B cell (primary cell): ENCODE results near the gene STX8.

Experiments used
- EZH2 ChIP-seq: IDR thresholded peaks from 2 replicates; pipeline ENCODE4 v1.6.1; 2012; ENCODE audit warnings: borderline replicate concordance, low read depth, mild to moderate bottlenecking, moderate library complexity, low read length; ENCODE audit not compliant: insufficient read depth, poor library complexity, severe bottlenecking
- TF ChIP-seq, protein P1 (sequence below): fragments of 200-600 bp; IDR thresholded peaks from one replicate; pipeline ENCODE4 v1.8.0; 2022; ENCODE audit warnings: antibody characterized with exemption, mild to moderate bottlenecking

DNA sequence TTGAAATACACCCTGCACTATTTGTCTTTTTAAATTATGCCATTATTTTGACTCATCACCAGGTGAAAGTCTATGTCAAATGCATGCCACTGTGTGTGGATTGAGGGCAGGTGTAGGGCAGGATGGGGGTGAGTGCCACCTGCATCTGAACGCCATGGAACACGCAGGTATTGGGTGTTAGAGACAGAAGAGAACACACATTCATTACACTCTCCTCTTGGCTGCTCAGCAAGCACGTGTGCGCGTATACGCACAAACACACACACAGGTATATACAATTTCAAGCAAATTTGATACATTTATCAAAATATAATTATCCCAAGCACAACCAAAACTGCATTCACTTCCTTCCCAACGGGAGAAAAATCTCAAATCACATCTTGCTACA is 285.4 kb downstream of the STX8 start:
- TF ChIP-seq, protein P1, sequence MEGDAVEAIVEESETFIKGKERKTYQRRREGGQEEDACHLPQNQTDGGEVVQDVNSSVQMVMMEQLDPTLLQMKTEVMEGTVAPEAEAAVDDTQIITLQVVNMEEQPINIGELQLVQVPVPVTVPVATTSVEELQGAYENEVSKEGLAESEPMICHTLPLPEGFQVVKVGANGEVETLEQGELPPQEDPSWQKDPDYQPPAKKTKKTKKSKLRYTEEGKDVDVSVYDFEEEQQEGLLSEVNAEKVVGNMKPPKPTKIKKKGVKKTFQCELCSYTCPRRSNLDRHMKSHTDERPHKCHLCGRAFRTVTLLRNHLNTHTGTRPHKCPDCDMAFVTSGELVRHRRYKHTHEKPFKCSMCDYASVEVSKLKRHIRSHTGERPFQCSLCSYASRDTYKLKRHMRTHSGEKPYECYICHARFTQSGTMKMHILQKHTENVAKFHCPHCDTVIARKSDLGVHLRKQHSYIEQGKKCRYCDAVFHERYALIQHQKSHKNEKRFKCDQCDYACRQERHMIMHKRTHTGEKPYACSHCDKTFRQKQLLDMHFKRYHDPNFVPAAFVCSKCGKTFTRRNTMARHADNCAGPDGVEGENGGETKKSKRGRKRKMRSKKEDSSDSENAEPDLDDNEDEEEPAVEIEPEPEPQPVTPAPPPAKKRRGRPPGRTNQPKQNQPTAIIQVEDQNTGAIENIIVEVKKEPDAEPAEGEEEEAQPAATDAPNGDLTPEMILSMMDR, result no peak
- TF ChIP-seq EZH2, result no peak
